Neural progenitor cell (in vitro differentiated cells): ENCODE data around the gene TOR3A.

Source experiments
- CTCF ChIP-seq: fragments of 200-600 bp; sonication (generic); IDR thresholded peaks from 2 replicates; pipeline ENCODE4 v1.5.1; 2017; ENCODE audit warnings: antibody characterized with exemption, mild to moderate bottlenecking
- EZH2 ChIP-seq: fragments of 200-600 bp; sonication (generic); IDR thresholded peaks from 2 replicates; pipeline ENCODE4 v1.6.1; 2017; ENCODE audit warnings: antibody characterized with exemption, mild to moderate bottlenecking, moderate library complexity
- EZH2phosphoT487 ChIP-seq: fragments of 200-600 bp; sonication (generic); IDR thresholded peaks from 2 replicates; pipeline ENCODE4 v1.6.1; 2017; ENCODE audit warnings: antibody characterized with exemption

GRCh38 chr1:179099891-179100290 is 18.0 kb downstream of the TOR3A start:
- TF ChIP-seq CTCF (no peak), EZH2phosphoT487 (no peak), EZH2 (no peak)
